GM21423 (cell line): Measurements from ENCODE around the gene SDR9C7.
"Not testable (repeated sequence)": the region's sequence is repeated elsewhere in the genome, so short reads cannot be mapped to it uniquely, and the experiment has no call there.

Source experiments
- ATAC-seq: cut with Tn5 transposase; IDR thresholded peaks from one replicate; pipeline ENCODE4 v1.9.1; 2021; ENCODE audit warnings: mild to moderate bottlenecking, moderate library complexity; ENCODE audit not compliant: unreplicated experiment

SDR9C7 gene

GRCh38 chr12:56879240-56880124, 54.7 kb downstream of the SDR9C7 start:
- ATAC-seq = not testable (repeated sequence)

GRCh38 chr12:56878010-56878339, 56.2 kb downstream of the SDR9C7 start:
- no peak for ATAC-seq

- ATAC-seq = no peak
Measured at GRCh38 chr12:56877195-56878009, 56.8 kb downstream of the SDR9C7 start.

GRCh38 chr12:56874821-56875220, 59.4 kb downstream of the SDR9C7 start:
- ATAC-seq = no peak

GRCh38 chr12:56873382-56873781, 60.8 kb downstream of the SDR9C7 start:
- ATAC-seq = no peak
